ENCODE results near the gene IQGAP3. TPM values are rescaled to one million over a fixed set of nuclear protein-coding genes. Genes with fewer than 3 reads are reported as not detected.
A peak's percentile ranks its signal among the peaks of the same experiment; 100 is the strongest.

The IQGAP3 gene
- total and polyA plus RNA-seq, 11 donors = 0.09 to 5.1 (median 0.25) TPM

- ATAC-seq = no peak
- peak in 1 of 5 donors; percentile 22 for DNase-seq
- no peak overlapping the region for H3K4me3 ChIP-seq
- TF ChIP-seq POLR2A (IDR thresholded peaks at IDR 0.05) (no peak), CTCF (IDR thresholded peaks at IDR 0.05) (no peak)
- H3K9me3 ChIP-seq = no peaks in the 10 kb centered on the region
- H3K27me3 ChIP-seq = no peaks in the 10 kb centered on the region
- H3K36me3 ChIP-seq = peaks cover 0 to 40% (median 20%) of the 10 kb centered on the region in 9 donors
- peaks cover 16 to 100% (median 87%) of the 10 kb centered on the region in 12 donors for H3K4me1 ChIP-seq
- 61 to 77% (median 71%) methylated on average over 6 to 7 of the region's 7 CpGs for WGBS, 4 donors
- intact Hi-C loops (cut with DNase I) = loop anchor here in 1 of 10 donors (10.0 kb wide), 1 partner anchor 118 kb away; the partner anchor contains the start of gene GPATCH4
- peak overlapping the region in 7 of 12 donors; percentile 4 to 100 (median 97) for H3K27ac ChIP-seq
Observed at GRCh38 chr1:156486421-156487344, 85.7 kb downstream of the IQGAP3 start.

DNA sequence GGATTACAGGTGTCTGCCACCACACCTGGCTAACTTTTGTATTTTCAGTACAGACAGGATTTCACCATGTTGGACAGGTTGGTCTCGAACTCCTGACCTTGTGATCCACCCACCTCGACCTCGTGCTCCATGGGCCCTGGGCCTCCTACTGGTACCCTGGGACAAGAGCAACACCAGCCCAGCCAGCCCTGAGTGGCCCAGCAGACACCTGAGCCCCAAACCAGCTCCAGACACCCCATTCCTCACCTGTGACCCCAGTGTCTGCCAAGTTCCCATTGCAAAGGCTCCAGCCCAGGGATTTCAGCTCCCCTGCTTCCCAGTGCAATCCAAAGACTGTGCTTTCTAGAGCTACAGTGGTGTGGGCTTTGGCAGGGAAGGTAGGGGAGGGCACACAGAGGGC lies 86.4 kb downstream of the IQGAP3 start:
- intact Hi-C loops (cut with DNase I) = loop anchor here in 1 of 10 donors (10.0 kb wide), 1 partner anchor 119 kb away; the partner anchor contains the start of gene GPATCH4
- DNase-seq (no peak), ATAC-seq (no peak)
- peaks cover 0 to 46% (median 27%) of the 10 kb centered on the region in 9 donors for H3K36me3 ChIP-seq
- WGBS, 4 donors = 70 to 92% (median 79%) methylated on average over 3 of the region's 3 CpGs
- no peak overlapping the region for H3K4me3 ChIP-seq
- TF ChIP-seq POLR2A (IDR thresholded peaks at IDR 0.05) (no peak), CTCF (IDR thresholded peaks at IDR 0.05) (no peak)
- H3K9me3 ChIP-seq = no peaks in the 10 kb centered on the region
- peak overlapping the region in 1 of 12 donors; percentile 40 for H3K27ac ChIP-seq
- H3K4me1 ChIP-seq = peaks cover 9 to 100% (median 85%) of the 10 kb centered on the region in 12 donors
- no peaks in the 10 kb centered on the region for H3K27me3 ChIP-seq

- peaks cover 7 to 100% (median 84%) of the 10 kb centered on the region in 12 donors for H3K4me1 ChIP-seq
- H3K27me3 ChIP-seq = no peaks in the 10 kb centered on the region
- peak in 1 of 5 donors; percentile 20 for DNase-seq
- no peaks in the 10 kb centered on the region for H3K9me3 ChIP-seq
- no peak overlapping the region for H3K4me3 ChIP-seq
- WGBS, 4 donors = 82 to 90% (median 87%) methylated on average over 6 of the region's 6 CpGs
- H3K27ac ChIP-seq = peak overlapping the region in 5 of 12 donors; percentile 10 to 62 (median 27)
- TF ChIP-seq CTCF (IDR thresholded peaks at IDR 0.05) = no peak
- no peak for TF ChIP-seq POLR2A (IDR thresholded peaks at IDR 0.05)
- ATAC-seq = no peak
- peaks cover 0 to 61% (median 41%) of the 10 kb centered on the region in 9 donors for H3K36me3 ChIP-seq
- intact Hi-C loops (cut with DNase I) = loop anchor here in 1 of 10 donors (10.0 kb wide), 1 partner anchor 120 kb away; the partner anchor contains the start of gene GPATCH4
Observed at GRCh38 chr1:156484480-156485058, 87.8 kb downstream of the IQGAP3 start.
